ENCODE results near the gene GOT2. TPM values are rescaled to one million over a fixed set of nuclear protein-coding genes. Genes with fewer than 3 reads are reported as not detected.
"Not testable (repeated sequence)": the region's sequence is repeated elsewhere in the genome, so short reads cannot be mapped to it uniquely, and the experiment has no call there.

Gene GOT2
- total RNA-seq, 2 experiments from 2014 or later, result 17.4 to 18.7 TPM

DNA sequence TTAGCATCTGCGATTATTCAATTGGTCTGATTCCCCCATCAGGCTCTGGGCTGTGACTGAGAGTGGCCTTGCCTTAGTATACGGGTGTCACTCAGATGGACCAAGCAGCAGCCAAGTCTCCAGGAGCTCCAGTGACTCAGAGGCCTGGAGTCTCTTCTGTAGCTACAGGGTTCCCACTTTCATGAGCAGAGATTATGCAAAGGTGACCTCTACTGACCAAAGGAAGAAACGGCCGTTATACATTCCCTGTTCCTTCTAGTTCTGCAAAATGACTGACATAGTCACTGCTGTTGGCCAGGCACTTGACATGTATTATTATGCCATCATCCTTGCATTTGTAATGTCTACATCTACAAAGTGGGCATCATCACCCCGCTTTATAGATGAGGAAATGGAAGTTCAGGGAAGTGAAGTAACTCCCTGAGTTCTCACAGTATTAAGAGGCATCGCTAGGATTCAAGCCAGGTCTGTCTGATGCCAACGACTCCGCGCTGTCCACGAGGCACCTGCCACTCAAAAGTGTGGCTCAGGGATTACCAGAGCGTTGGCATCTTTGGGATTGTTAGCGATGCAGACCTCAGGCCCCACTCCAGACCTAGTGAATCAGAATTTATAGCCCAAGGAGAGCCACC, 72.8 kb downstream of the GOT2 start:
- ChIA-PET POLR2A (no interaction called here), CTCF (interaction anchor here (0.9 kb wide), 1 partner anchor 95 kb away, joined by 5 read pairs; no protein-coding TSS in a partner anchor)
- Mint-ChIP-seq H3K4me3 (no peak overlapping the region), H3K36me3 (ENCODE audit: low read depth) (no peaks in the 10 kb centered on the region), H3K9me3 (no peaks in the 10 kb centered on the region), H3K4me1 (ENCODE audit: low read depth) (no peaks in the 10 kb centered on the region), H3K27me3 (peaks cover 4% of the 10 kb centered on the region), H3K27ac (no peak overlapping the region)
- Histone ChIP-seq H3K9me3 (ENCODE audit: control insufficient read depth in 1 of 2, insufficient read depth in 1 of 2, low read length in 2 of 2) (no peaks in the 10 kb centered on the region), H3K27ac (ENCODE audit: low read depth in 1 of 2, low read length in 2 of 2) (no peak overlapping the region), H3K36me3 (ENCODE audit: insufficient read depth, low read length) (no peaks in the 10 kb centered on the region), H3K27me3 (ENCODE audit: control insufficient read depth in 1 of 2, insufficient read depth in 2 of 2, low read length in 2 of 2) (no peaks in the 10 kb centered on the region), H3K4me1 (ENCODE audit: insufficient read depth, low read length) (no peaks in the 10 kb centered on the region), H3K4me3 (ENCODE audit: low read length) (no peak overlapping the region)
- TF ChIP-seq, protein P1, sequence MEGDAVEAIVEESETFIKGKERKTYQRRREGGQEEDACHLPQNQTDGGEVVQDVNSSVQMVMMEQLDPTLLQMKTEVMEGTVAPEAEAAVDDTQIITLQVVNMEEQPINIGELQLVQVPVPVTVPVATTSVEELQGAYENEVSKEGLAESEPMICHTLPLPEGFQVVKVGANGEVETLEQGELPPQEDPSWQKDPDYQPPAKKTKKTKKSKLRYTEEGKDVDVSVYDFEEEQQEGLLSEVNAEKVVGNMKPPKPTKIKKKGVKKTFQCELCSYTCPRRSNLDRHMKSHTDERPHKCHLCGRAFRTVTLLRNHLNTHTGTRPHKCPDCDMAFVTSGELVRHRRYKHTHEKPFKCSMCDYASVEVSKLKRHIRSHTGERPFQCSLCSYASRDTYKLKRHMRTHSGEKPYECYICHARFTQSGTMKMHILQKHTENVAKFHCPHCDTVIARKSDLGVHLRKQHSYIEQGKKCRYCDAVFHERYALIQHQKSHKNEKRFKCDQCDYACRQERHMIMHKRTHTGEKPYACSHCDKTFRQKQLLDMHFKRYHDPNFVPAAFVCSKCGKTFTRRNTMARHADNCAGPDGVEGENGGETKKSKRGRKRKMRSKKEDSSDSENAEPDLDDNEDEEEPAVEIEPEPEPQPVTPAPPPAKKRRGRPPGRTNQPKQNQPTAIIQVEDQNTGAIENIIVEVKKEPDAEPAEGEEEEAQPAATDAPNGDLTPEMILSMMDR (IDR thresholded peaks at IDR 0.05), result peak; percentile 15
- intact Hi-C loops (cut with DNase I, micrococcal nuclease), result loop anchor here in 1 of 2 experiments (2.0 to 5.0 kb wide), 2 partner anchors 149 to 325 kb away; no protein-coding TSS in a partner anchor
- ATAC-seq (ENCODE audit: poor library complexity) (no peak), DNase-seq (peak in 3 of 14 experiments; percentile 25 to 64 (median 52))

DNA sequence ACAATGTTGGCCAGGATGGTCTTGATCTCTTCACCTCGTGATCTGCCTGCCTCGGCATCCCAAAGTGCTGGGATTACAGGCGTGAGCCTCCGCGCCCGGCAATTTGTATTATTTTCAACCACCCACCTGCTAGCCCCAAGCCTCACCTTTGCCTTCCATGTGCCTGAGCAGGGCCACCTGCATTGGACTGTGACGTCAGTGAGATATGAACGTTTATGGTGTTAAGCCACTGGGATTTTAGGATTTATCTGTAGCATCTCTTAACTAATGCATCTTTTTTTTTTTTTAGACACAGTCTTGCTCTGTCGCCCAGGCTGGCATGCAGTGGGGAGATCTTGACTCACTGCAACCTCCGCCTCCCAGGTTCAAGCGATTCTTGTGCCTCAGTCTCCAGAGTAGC, 74.2 kb downstream of the GOT2 start:
- H3K27me3 Mint-ChIP-seq; H3K27me3 ChIP-seq (ENCODE audit: control insufficient read depth in 1 of 2, insufficient read depth in 2 of 2, low read length in 2 of 2); H3K4me3 Mint-ChIP-seq; H3K9me3 ChIP-seq (ENCODE audit: control insufficient read depth in 1 of 2, insufficient read depth in 1 of 2, low read length in 2 of 2); H3K4me1 ChIP-seq (ENCODE audit: insufficient read depth, low read length); H3K36me3 ChIP-seq (ENCODE audit: insufficient read depth, low read length); H3K27ac ChIP-seq (ENCODE audit: low read depth in 1 of 2, low read length in 2 of 2); ATAC-seq (ENCODE audit: poor library complexity); DNase-seq; H3K36me3 Mint-ChIP-seq (ENCODE audit: low read depth); H3K27ac Mint-ChIP-seq; POLR2A ChIA-PET; CTCF ChIA-PET; H3K9me3 Mint-ChIP-seq; H3K4me1 Mint-ChIP-seq (ENCODE audit: low read depth); H3K4me3 ChIP-seq (ENCODE audit: low read length): not testable (repeated sequence)
- intact Hi-C loops (cut with DNase I, micrococcal nuclease), result loop anchor here in 1 of 2 experiments (2.0 to 5.0 kb wide), 2 partner anchors 148 to 323 kb away; no protein-coding TSS in a partner anchor

DNA sequence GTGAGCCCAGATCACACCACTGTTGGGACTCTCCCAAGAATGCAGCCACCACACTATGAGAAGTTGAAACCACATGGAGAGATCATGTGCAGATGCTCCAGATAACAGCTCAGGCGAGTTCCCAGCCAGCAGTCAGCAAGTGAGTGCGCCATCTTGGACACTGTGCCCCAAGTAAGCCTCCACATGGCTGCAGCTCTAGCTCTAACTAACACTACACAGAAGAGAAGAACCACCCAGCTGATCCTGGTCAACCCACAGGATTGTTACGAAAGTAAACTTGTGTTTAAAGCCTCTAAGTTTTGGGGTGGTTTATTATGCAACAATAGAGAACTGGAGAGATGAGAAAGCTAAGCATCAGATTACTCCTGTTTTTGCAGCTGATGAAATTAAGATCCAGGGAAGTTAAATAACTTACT, 75.3 kb downstream of the GOT2 start:
- Histone ChIP-seq H3K27ac (ENCODE audit: low read depth in 1 of 2, low read length in 2 of 2) (no peak overlapping the region), H3K27me3 (ENCODE audit: control insufficient read depth in 1 of 2, insufficient read depth in 2 of 2, low read length in 2 of 2) (no peaks in the 10 kb centered on the region), H3K4me1 (ENCODE audit: insufficient read depth, low read length) (no peaks in the 10 kb centered on the region), H3K36me3 (ENCODE audit: insufficient read depth, low read length) (no peaks in the 10 kb centered on the region), H3K9me3 (ENCODE audit: control insufficient read depth in 1 of 2, insufficient read depth in 1 of 2, low read length in 2 of 2) (no peaks in the 10 kb centered on the region), H3K4me3 (ENCODE audit: low read length) (no peak overlapping the region)
- Mint-ChIP-seq H3K36me3 (ENCODE audit: low read depth) (no peaks in the 10 kb centered on the region), H3K27me3 (peaks cover 4% of the 10 kb centered on the region), H3K27ac (no peak overlapping the region), H3K9me3 (no peaks in the 10 kb centered on the region), H3K4me3 (no peak overlapping the region), H3K4me1 (ENCODE audit: low read depth) (no peaks in the 10 kb centered on the region)
- TF ChIP-seq, protein P1 (IDR thresholded peaks at IDR 0.05), result no peak
- ATAC-seq (ENCODE audit: poor library complexity) (no peak), DNase-seq (no peak)
- intact Hi-C loops (cut with DNase I, micrococcal nuclease), result no loop called here
- POLR2A ChIA-PET, result no interaction called here
- CTCF ChIA-PET, result no interaction called here

Other genes starting within 250 kb of the GOT2 start
- 1 to 10 TPM; 2.8 to 3.2 TPM for gene NDRG4, start 234.2 kb downstream of the GOT2 start, total RNA-seq
- gene SETD6, start 218.8 kb downstream of the GOT2 start, total RNA-seq, result 10 to 100 TPM; 21.9 to 25.5 TPM
- 100 to 1,000 TPM; 164 to 184 TPM for gene CNOT1, start 104.5 kb downstream of the GOT2 start, total RNA-seq
- gene SLC38A7, start 49.5 kb downstream of the GOT2 start, total RNA-seq, result 1 to 10 TPM; 5.3 to 5.6 TPM

Data from CD4-positive, alpha-beta T cell (primary cell).